ENCODE data around the gene ARL5A. TPM values are rescaled to one million over a fixed set of nuclear protein-coding genes. Genes with fewer than 3 reads are reported as not detected.

Gene ARL5A
- total and polyA plus RNA-seq, 2 of the 4 experiments (the other 2 are of a cell fraction): 22.3 to 45.5 TPM

GRCh38 chr2:151833984-151834383, 5.8 kb upstream of the ARL5A start:
- no CpG with 5 or more reads among the region's 3 CpGs for WGBS, 2 experiments (ENCODE audit: extremely low coverage in 2 of 2, insufficient read length in 1 of 2)
- Histone ChIP-seq H2BK15ac (ENCODE audit: low read depth, low read length) (no peak overlapping the region), H2AK5ac (ENCODE audit: low read depth, low read length) (no peak overlapping the region), H4K5ac (ENCODE audit: low read depth, low read length) (no peak overlapping the region), H2BK5ac (ENCODE audit: low read depth, low read length, poor library complexity, severe bottlenecking) (no peak overlapping the region), H2BK120ac (ENCODE audit: low read depth, low read length) (no peak overlapping the region), H3K9ac (ENCODE audit: low read depth, low read length) (no peak overlapping the region), H3K27ac (ENCODE audit: insufficient read depth, low read length) (no peak overlapping the region), H4K91ac (ENCODE audit: insufficient read depth, low read depth, low read length) (no peak overlapping the region), H4K8ac (ENCODE audit: low read depth in 2 of 2, low read length in 2 of 2) (no peak overlapping the region), H3K23ac (ENCODE audit: low read depth, low read length) (no peak overlapping the region), H3K36me3 (ENCODE audit: control insufficient read depth, insufficient read depth, low read length) (no peaks in the 10 kb centered on the region), H2BK20ac (ENCODE audit: low read depth, low read length) (no peak overlapping the region), H4K20me1 (ENCODE audit: insufficient read depth, low read length) (no peaks in the 10 kb centered on the region), H3K79me1 (ENCODE audit: low read depth in 1 of 2, low read length in 2 of 2) (no peaks in the 10 kb centered on the region), H3K9me1 (ENCODE audit: insufficient read depth, low read length) (no peaks in the 10 kb centered on the region), H3K27me3 (ENCODE audit: control insufficient read depth, insufficient read depth, low read length) (no peaks in the 10 kb centered on the region), H3K4me3 (ENCODE audit: insufficient read depth, low read depth, low read length) (no peak overlapping the region), H3K56ac (ENCODE audit: extremely low read depth, insufficient read depth, low read length) (no peak overlapping the region), H2AFZ (replicated peaks; ENCODE audit: low read length, poor library complexity) (no peak overlapping the region), H3K18ac (ENCODE audit: low read depth, low read length) (no peak overlapping the region), H2AK9ac (replicated peaks; ENCODE audit: low read depth, low read length, poor library complexity) (no peak overlapping the region), H3K14ac (replicated peaks; ENCODE audit: low read depth, low read length) (no peak overlapping the region), H3K9me3 (ENCODE audit: control insufficient read depth, insufficient read depth, low read length) (no peaks in the 10 kb centered on the region), H3K4me2 (ENCODE audit: low read depth, low read length) (no peak overlapping the region), H3K4ac (ENCODE audit: low read depth, low read length) (no peak overlapping the region), H3K4me1 (ENCODE audit: control insufficient read depth, insufficient read depth, low read length) (no peaks in the 10 kb centered on the region)
- DNase-seq (no peak), ATAC-seq (ENCODE audit: low read depth) (no peak)
- ChIA-PET CTCF (no interaction called here), POLR2A (ENCODE audit: unreplicated experiment) (no interaction called here)
- intact Hi-C loops (cut with micrococcal nuclease) (no loop called here), dilution Hi-C loops (cut with HindIII; ENCODE audit: low sequenced_read_pairs, unreplicated experiment) (no loop called here), in situ Hi-C loops (cut with MboI; ENCODE audit: low sequenced_read_pairs) (no loop called here)
- no peak for TF ChIP-seq MAFK (IDR thresholded peaks at IDR 0.05; ENCODE audit: low read depth, low read length)
- no peak for TF ChIP-seq SMC3 (IDR thresholded peaks at IDR 0.05; ENCODE audit: low read depth, low read length)
- TF ChIP-seq MAZ (IDR thresholded peaks at IDR 0.05; ENCODE audit: borderline replicate concordance, low read depth, low read length): no peak
- TF ChIP-seq CEBPB (IDR thresholded peaks at IDR 0.05; ENCODE audit: low read depth, low read length): no peak
- no peak for TF ChIP-seq BHLHE40 (IDR thresholded peaks at IDR 0.05; ENCODE audit: low read depth, low read length)
- no peak for TF ChIP-seq RAD21 (IDR thresholded peaks at IDR 0.05; ENCODE audit: low read length)
- no peak for TF ChIP-seq POLR2A (IDR thresholded peaks at IDR 0.05; ENCODE audit: low read depth, low read length)
- no peak for TF ChIP-seq NFE2L2 (IDR thresholded peaks at IDR 0.05; ENCODE audit: low read depth, low read length)
- BruUV-seq (replicated peaks): no TSS peak

Data from IMR-90 (cell line).